ENCODE data around the gene GGA2.

GGA2 gene

GRCh38 chr16:23537390-23537789, 27.1 kb upstream of the GGA2 start:
- Histone ChIP-seq H3K36me3 (peaks cover 75% of the 10 kb centered on the region), H3K27me3 (no peaks in the 10 kb centered on the region), H3K4me1 (no peaks in the 10 kb centered on the region), H3K9me3 (no peaks in the 10 kb centered on the region), H3K4me3 (ENCODE audit: low read depth, low read length) (no peak overlapping the region)
- TF ChIP-seq CTCF (IDR thresholded peaks at IDR 0.05; ENCODE audit: low read depth, low read length): no peak
- no peak for DNase-seq

- DNase-seq: no peak
These were observed 25.6 kb upstream of the GGA2 start for GRCh38 chr16:23535901-23536300.

GRCh38 chr16:23534868-23535860, 24.9 kb upstream of the GGA2 start:
- peaks cover 69% of the 10 kb centered on the region for H3K36me3 ChIP-seq
- no peak overlapping the region for H3K4me3 ChIP-seq (ENCODE audit: low read depth, low read length)

More at GRCh38 chr16:23535901-23536300, 25.6 kb upstream of the GGA2 start:
- Histone ChIP-seq H3K9me3 (no peaks in the 10 kb centered on the region), H3K27me3 (no peaks in the 10 kb centered on the region), H3K36me3 (peaks cover 77% of the 10 kb centered on the region), H3K4me3 (ENCODE audit: low read depth, low read length) (no peak overlapping the region), H3K4me1 (no peaks in the 10 kb centered on the region)
- TF ChIP-seq CTCF (IDR thresholded peaks at IDR 0.05; ENCODE audit: low read depth, low read length): no peak

GRCh38 chr16:23532448-23532847, 22.2 kb upstream of the GGA2 start:
- no peak for TF ChIP-seq CTCF (IDR thresholded peaks at IDR 0.05; ENCODE audit: low read depth, low read length)
- Histone ChIP-seq H3K9me3 (no peaks in the 10 kb centered on the region), H3K36me3 (peaks cover 72% of the 10 kb centered on the region), H3K4me3 (ENCODE audit: low read depth, low read length) (no peak overlapping the region), H3K4me1 (no peaks in the 10 kb centered on the region), H3K27me3 (no peaks in the 10 kb centered on the region)
- DNase-seq: no peak

More at GRCh38 chr16:23534868-23535860, 24.9 kb upstream of the GGA2 start:
- H3K9me3 ChIP-seq: no peaks in the 10 kb centered on the region
- DNase-seq: no peak
- H3K27me3 ChIP-seq: no peaks in the 10 kb centered on the region
- no peaks in the 10 kb centered on the region for H3K4me1 ChIP-seq
- no peak for TF ChIP-seq CTCF (IDR thresholded peaks at IDR 0.05; ENCODE audit: low read depth, low read length)

GRCh38 chr16:23530062-23530461, 19.8 kb upstream of the GGA2 start:
- Histone ChIP-seq H3K4me3 (ENCODE audit: low read depth, low read length) (no peak overlapping the region), H3K9me3 (no peaks in the 10 kb centered on the region), H3K36me3 (peaks cover 67% of the 10 kb centered on the region), H3K4me1 (no peaks in the 10 kb centered on the region; the same call in 1 of the 2 replicates), H3K27me3 (no peaks in the 10 kb centered on the region)
- no peak for DNase-seq
- no peak for TF ChIP-seq CTCF (IDR thresholded peaks at IDR 0.05; ENCODE audit: low read depth, low read length)

Data from BE2C (cell line).